Omental fat pad (tissue), 4 donors: ENCODE measurements around the gene MYBPC3. TPM values are rescaled to one million over a fixed set of nuclear protein-coding genes. Genes with fewer than 3 reads are reported as not detected.

Experiments
- ATAC-seq: fragments of 150-250 bp; one replicate; pipeline ENCODE4 v1.9.1; 2016; ENCODE audit warnings: mild to moderate bottlenecking, moderate library complexity; ENCODE audit not compliant: low FRiP score
- DNase-seq: peaks from one replicate; pipeline ENCODE4 v3.0.0-alpha.2; 2019; ENCODE audit warnings: low spot score
- total RNA-seq, 4 donors: library from RNA; depleted of rRNA; stranded (reverse); fragments of >200 nt; gene quantifications; one replicate each; pipeline ENCODE4 v1.1.0, GENCODE V29; 2016
- TF ChIP-seq, protein P1 (sequence below), 3 donors: fragments of 450-650 bp; IDR thresholded peaks; one replicate each; pipeline ENCODE4 v1.5.1; 2016 to 2017; ENCODE audit warnings: antibody characterized with exemption in 3 of 3, mild to moderate bottlenecking in 3 of 3, moderate library complexity in 2 of 3

MYBPC3 gene
- total RNA-seq, 4 donors from 2014 or later: 0.19 to 0.79 (median 0.21) TPM

DNA sequence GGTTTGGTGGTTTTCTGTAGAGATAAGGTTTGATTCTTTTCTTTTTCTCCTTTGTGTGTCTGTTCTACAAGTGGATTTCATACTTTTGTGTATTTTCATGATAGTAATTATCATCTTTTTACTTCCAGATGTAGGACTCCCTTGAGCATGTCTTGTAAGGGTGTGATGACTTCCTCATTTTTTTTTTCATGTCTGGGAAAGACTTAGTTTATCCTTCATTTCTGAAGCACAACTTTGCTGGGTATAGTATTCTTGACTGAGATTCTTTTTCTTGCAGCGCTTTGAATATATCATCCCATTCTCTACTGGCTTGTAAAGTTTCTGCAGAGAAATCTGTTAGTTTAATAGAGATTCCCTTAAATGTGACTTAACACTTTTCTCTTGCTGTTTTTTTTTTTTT, 49.6 kb downstream of the MYBPC3 start:
- no peak for DNase-seq
- TF ChIP-seq, protein P1, sequence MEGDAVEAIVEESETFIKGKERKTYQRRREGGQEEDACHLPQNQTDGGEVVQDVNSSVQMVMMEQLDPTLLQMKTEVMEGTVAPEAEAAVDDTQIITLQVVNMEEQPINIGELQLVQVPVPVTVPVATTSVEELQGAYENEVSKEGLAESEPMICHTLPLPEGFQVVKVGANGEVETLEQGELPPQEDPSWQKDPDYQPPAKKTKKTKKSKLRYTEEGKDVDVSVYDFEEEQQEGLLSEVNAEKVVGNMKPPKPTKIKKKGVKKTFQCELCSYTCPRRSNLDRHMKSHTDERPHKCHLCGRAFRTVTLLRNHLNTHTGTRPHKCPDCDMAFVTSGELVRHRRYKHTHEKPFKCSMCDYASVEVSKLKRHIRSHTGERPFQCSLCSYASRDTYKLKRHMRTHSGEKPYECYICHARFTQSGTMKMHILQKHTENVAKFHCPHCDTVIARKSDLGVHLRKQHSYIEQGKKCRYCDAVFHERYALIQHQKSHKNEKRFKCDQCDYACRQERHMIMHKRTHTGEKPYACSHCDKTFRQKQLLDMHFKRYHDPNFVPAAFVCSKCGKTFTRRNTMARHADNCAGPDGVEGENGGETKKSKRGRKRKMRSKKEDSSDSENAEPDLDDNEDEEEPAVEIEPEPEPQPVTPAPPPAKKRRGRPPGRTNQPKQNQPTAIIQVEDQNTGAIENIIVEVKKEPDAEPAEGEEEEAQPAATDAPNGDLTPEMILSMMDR (IDR thresholded peaks at IDR 0.05): no peak
- no peak for ATAC-seq

DNA sequence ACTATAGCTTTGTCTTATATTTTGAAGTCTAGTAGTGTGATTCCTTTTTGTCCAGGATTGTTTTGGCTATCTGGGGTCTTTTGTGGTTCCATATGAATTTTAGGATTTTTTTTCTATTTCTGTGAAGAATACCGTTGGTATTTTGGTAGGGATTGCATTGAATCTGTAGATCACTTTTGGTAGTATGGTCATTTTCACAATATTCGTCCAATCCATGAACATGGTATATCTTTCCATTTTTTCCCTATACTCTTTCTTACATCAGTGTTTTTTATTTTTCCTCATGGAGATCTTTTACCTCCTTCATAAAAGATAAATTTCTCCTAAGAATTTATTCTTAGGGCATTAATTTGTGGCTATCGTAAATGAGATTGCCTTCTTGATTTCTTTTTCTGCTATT, 53.4 kb downstream of the MYBPC3 start:
- DNase-seq (no peak), ATAC-seq (no peak)
- TF ChIP-seq, protein P1 (IDR thresholded peaks at IDR 0.05): no peak

DNA sequence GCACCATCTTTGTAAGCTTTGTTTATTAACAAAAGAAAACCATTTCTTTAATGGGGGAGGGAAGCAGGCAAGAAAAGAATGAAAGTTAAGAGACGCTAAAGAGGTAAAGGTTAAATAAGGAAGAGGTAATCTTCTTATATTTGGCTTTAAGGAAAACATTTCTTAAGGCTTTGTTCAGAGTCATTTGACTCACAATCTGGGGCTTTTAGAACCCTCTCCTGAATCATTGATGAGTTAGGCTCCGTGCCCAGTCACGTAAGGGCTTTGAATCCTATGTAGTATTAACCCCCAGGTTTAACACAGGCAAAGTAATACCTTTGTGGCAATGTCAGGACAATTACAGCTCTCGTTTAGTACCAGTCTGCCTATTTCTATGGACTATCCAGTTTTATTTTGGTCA, 56.5 kb downstream of the MYBPC3 start:
- no peak for ATAC-seq
- TF ChIP-seq, protein P1 (IDR thresholded peaks at IDR 0.05): no peak
- no peak for DNase-seq

DNA sequence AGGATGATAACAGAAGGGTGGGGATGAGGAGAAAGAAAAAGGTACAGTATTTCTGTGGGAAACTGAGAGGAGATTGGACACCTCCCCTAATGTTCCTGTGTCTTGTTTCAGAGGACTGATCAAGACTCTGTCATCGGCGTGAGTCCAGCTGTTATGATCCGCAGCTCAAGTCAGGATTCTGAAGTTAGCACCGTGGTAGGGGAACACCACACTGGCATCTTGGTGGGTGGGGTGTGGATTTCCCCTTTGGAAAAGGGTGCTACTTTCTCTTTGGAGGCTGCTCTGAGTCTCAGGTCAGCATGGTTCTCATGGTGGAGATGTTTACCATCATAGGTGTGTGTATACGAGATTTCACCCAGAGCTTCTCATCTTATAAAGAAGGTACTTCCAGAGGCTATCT, 57.1 kb downstream of the MYBPC3 start:
- DNase-seq (no peak), ATAC-seq (no peak)
- TF ChIP-seq, protein P1 (IDR thresholded peaks at IDR 0.05): no peak

DNA sequence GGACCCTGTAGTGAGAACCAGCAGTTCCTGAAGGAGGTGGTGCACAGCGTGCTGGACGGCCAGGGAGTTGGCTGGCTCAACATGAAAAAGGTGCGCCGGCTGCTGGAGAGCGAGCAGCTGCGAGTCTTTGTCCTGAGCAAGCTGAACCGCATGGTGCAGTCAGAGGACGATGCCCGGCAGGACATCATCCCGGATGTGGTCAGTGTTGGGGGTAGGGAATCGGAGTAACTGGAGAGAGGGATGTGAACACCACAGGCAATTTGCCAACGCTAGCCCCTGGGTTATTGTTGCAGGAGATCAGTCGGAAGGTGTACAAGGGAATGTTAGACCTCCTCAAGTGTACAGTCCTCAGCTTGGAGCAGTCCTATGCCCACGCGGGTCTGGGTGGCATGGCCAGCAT, 62.6 kb downstream of the MYBPC3 start:
- TF ChIP-seq, protein P1 (IDR thresholded peaks at IDR 0.05): no peak
- ATAC-seq (no peak), DNase-seq (no peak)

DNA sequence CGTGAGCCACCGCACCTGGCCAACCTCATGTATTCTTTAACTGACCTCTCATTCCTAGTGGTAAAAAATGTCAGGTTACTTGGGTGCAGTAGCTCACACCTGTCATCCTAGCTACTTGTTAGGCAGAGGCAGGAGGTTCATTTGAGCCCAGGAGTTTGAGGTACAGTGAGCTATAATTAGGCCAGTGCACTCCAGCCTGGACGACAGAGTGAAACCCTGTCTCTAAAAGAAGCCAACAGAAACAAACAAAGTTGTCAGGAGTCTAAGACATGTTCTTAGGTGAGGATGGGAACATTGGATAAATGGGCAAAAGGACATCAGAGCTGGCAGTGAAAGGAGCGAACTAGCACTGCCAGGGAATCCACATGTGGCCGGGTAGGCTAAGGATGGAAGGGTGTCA, 64.4 kb downstream of the MYBPC3 start:
- DNase-seq: no peak
- TF ChIP-seq, protein P1 (IDR thresholded peaks at IDR 0.05): no peak
- ATAC-seq: no peak

DNA sequence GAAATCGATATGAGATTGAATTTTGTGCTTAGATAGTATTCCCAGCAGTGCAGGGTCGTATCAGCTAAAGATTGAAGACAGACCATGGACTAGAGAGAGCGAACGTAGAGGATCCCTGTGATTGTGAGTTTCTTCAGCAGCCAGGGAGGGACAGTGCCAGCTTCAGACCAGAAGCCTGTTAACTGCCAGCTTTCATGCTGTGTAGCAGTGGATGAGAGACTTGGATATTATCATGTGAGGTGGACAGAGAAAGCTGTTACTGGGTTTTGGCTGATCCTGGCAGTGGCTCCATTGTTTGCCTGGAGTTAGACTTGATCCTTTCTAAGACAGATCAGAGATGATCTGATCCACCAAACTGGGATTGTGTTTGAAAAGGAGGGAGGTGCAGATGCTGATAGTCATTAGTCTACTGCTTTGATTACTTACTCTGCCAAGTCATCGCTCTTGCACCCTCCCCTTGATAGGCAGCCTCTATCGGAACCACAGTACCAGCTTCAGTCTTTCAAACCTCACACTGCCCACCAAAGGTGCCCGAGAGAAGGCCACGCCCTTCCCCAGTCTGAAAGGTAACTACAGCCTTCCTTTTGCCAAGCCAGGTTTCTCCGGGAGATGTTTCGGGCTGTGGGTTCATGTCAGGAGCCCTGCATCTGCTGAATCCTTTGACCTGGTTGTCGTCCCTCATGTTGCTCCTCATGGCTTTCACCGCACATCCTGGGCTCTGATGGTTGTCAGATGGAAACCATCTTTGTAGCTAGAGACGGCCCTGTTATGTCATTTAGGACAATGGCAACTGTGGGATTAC, 66.3 kb downstream of the MYBPC3 start:
- no peak for ATAC-seq
- no peak for DNase-seq
- TF ChIP-seq, protein P1 (IDR thresholded peaks at IDR 0.05): no peak
